G401.6 (cell line): ENCODE results near the gene PAX2.

Experiments
- FAIRE-seq: peaks from 2 replicates; lab custom pipeline; 2012; peaks lifted over from hg19 to GRCh38; lab: Jason Lieb, UNC

Gene PAX2

GRCh38 chr10:100724531-100725027 lies 20.8 kb upstream of the PAX2 start:
- no peak for FAIRE-seq

GRCh38 chr10:100725071-100725471 lies 20.3 kb upstream of the PAX2 start:
- no peak for FAIRE-seq

GRCh38 chr10:100725869-100726426 lies 19.4 kb upstream of the PAX2 start:
- no peak for FAIRE-seq

GRCh38 chr10:100727808-100728207 lies 17.6 kb upstream of the PAX2 start:
- no peak for FAIRE-seq

- peak; percentile 39 for FAIRE-seq
Observed at GRCh38 chr10:100728928-100729861, 16.2 kb upstream of the PAX2 start.

GRCh38 chr10:100729862-100730724 lies 15.3 kb upstream of the PAX2 start:
- no peak for FAIRE-seq

GRCh38 chr10:100730725-100731406 lies 14.5 kb upstream of the PAX2 start:
- FAIRE-seq = no peak

GRCh38 chr10:100731407-100732240 lies 13.8 kb upstream of the PAX2 start:
- FAIRE-seq = no peak

GRCh38 chr10:100732241-100732596 lies 13.2 kb upstream of the PAX2 start:
- no peak for FAIRE-seq

- no peak for FAIRE-seq
Observed at GRCh38 chr10:100733329-100733728, 12.1 kb upstream of the PAX2 start.

- no peak for FAIRE-seq
Observed at GRCh38 chr10:100734295-100735086, 10.9 kb upstream of the PAX2 start.

GRCh38 chr10:100735087-100735336 lies 10.4 kb upstream of the PAX2 start:
- FAIRE-seq = no peak

- no peak for FAIRE-seq
Observed at GRCh38 chr10:100735337-100736143, 9.8 kb upstream of the PAX2 start.

GRCh38 chr10:100736144-100736808 lies 9.1 kb upstream of the PAX2 start:
- no peak for FAIRE-seq

GRCh38 chr10:100736809-100737354 lies 8.5 kb upstream of the PAX2 start:
- no peak for FAIRE-seq

- no peak for FAIRE-seq
Observed at GRCh38 chr10:100737355-100738054, 7.9 kb upstream of the PAX2 start.

- FAIRE-seq = no peak
Observed at GRCh38 chr10:100738055-100738827, 7.1 kb upstream of the PAX2 start.
